GM23338 (cell line): Measurements from ENCODE around the gene SRGAP2C.
"Not testable (repeated sequence)": the region's sequence is repeated elsewhere in the genome, so short reads cannot be mapped to it uniquely, and the experiment has no call there.

Experiments
- CREB1 ChIP-seq: fragments of 250-450 bp; sonication (Bioruptor Pico); IDR thresholded peaks from 2 replicates; pipeline ENCODE4 v1.5.0; 2020; ENCODE audit warnings: low read depth, mild to moderate bottlenecking, moderate library complexity
- CTCF ChIP-seq, 2 experiments: fragments of 200-600 bp in 1 of 2; sonication (generic) in 1 of 2; conservative IDR thresholded peaks; 2 replicates each; pipeline versions ENCODE4 v1.5.1 to v1.6.1; 2016 to 2017; ENCODE audit warnings: antibody characterized with exemption in 2 of 2, low read depth in 2 of 2, mild to moderate bottlenecking in 2 of 2, moderate library complexity in 1 of 2
- ETS1 ChIP-seq: IDR thresholded peaks from 2 replicates; pipeline ENCODE4 v1.6.1; 2016; ENCODE audit warnings: antibody characterized with exemption
- EZH2 ChIP-seq: fragments of 200-600 bp; sonication (generic); IDR thresholded peaks from one replicate; pipeline ENCODE4 v1.8.0; 2017; ENCODE audit warnings: antibody characterized with exemption, mild to moderate bottlenecking, low read depth; ENCODE audit not compliant: unreplicated experiment
- EZH2phosphoT487 ChIP-seq: fragments of 200-600 bp; sonication (generic); IDR thresholded peaks from one replicate; pipeline ENCODE4 v1.8.1; 2018; ENCODE audit warnings: antibody characterized with exemption; ENCODE audit not compliant: unreplicated experiment
- JUNB ChIP-seq: IDR thresholded peaks from one replicate; pipeline ENCODE4 v1.6.1; 2016; ENCODE audit warnings: antibody characterized with exemption; ENCODE audit not compliant: unreplicated experiment
- POLR2AphosphoS5 ChIP-seq: IDR thresholded peaks from 2 replicates; pipeline ENCODE4 v1.6.1; 2016; ENCODE audit warnings: antibody characterized with exemption, low read depth
- REST ChIP-seq: IDR thresholded peaks from one replicate; pipeline ENCODE4 v1.6.1; 2018; ENCODE audit warnings: antibody characterized with exemption; ENCODE audit not compliant: unreplicated experiment
- STAT1 ChIP-seq: IDR thresholded peaks from one replicate; pipeline ENCODE4 v1.6.1; 2016; ENCODE audit warnings: antibody characterized with exemption; ENCODE audit not compliant: unreplicated experiment
- ZNF114 ChIP-seq: fragments of 250-450 bp; sonication (Bioruptor Pico); IDR thresholded peaks from 2 replicates; pipeline ENCODE4 v1.5.0; 2020; ENCODE audit warnings: mild to moderate bottlenecking, moderate library complexity
- ZNF331 ChIP-seq: fragments of 250-450 bp; sonication (Bioruptor Pico); IDR thresholded peaks from 2 replicates; pipeline ENCODE4 v1.5.0; 2020; ENCODE audit warnings: low read depth, mild to moderate bottlenecking, moderate library complexity

GRCh38 chr1:121155671-121156358, 29.0 kb upstream of the SRGAP2C start:
- peak in 1 of 2 experiments; percentile 35; a peak in 2 of 4 replicates for TF ChIP-seq CTCF (conservative IDR thresholded peaks at IDR 0.05; ENCODE audit: low read depth in 2 of 2)
- not testable (repeated sequence) for TF ChIP-seq EZH2; ZNF331; EZH2phosphoT487; POLR2AphosphoS5; STAT1; JUNB; REST; ETS1; CREB1 (CRISPR knock-in tag); ZNF114 (CRISPR knock-in tag)
